Thymus (tissue), 11 donors: ENCODE measurements around the gene SLC33A1. TPM values are rescaled to one million over a fixed set of nuclear protein-coding genes. Genes with fewer than 3 reads are reported as not detected.
A peak's percentile ranks its signal among the peaks of the same experiment; 100 is the strongest.

ENCODE experiments used
- DNase-seq, 9 donors: peaks; one replicate each; pipeline ENCODE4 v3.0.0-alpha.2; 2013; ENCODE audit warnings: low spot score in 9 of 9, low read depth in 6 of 9, missing footprints in 1 of 9
- H3K27ac ChIP-seq, 2 donors: one replicate each; pipeline ENCODE4 v1.5.1; 2013; ENCODE audit warnings: control low read depth in 1 of 2, low read depth in 1 of 2, low read length in 1 of 2, mild to moderate bottlenecking in 1 of 2, moderate library complexity in 1 of 2
- H3K27me3 ChIP-seq, 2 donors: one replicate each; pipeline ENCODE4 v1.5.1; 2013; ENCODE audit warnings: low read length in 1 of 2; ENCODE audit not compliant: control insufficient read depth in 2 of 2, insufficient read depth in 1 of 2
- H3K36me3 ChIP-seq, 2 donors: one replicate each; pipeline ENCODE4 v1.5.1; 2013; ENCODE audit warnings: low read length in 1 of 2, mild to moderate bottlenecking in 1 of 2, moderate library complexity in 1 of 2; ENCODE audit not compliant: control insufficient read depth in 2 of 2, insufficient read depth in 2 of 2
- H3K4me1 ChIP-seq, 2 donors: one replicate each; pipeline ENCODE4 v1.5.1; 2013; ENCODE audit warnings: low read length in 2 of 2; ENCODE audit not compliant: control insufficient read depth in 2 of 2, insufficient read depth in 2 of 2
- H3K4me3 ChIP-seq, 2 donors: one replicate each; pipeline ENCODE4 v1.5.1; 2013; ENCODE audit warnings: low read length in 2 of 2, control low read depth in 1 of 2, mild to moderate bottlenecking in 1 of 2
- H3K9me3 ChIP-seq, 2 donors: one replicate each; pipeline ENCODE4 v1.5.1; 2013; ENCODE audit warnings: low read length in 1 of 2, mild to moderate bottlenecking in 1 of 2; ENCODE audit not compliant: control insufficient read depth in 2 of 2, insufficient read depth in 1 of 2
- WGBS: extraction: QIAGEN DNeasy Blood & Tissue Kit; methylation state at CpG from one replicate; pipeline ENCODE4 v1.1.7; 2013; 5-methylcytosine and 5-hydroxymethylcytosine counted together
- polyA plus RNA-seq: library from polyadenylated mRNA; stranded (reverse); fragments of 200-250 nt; gene quantifications from one replicate; pipeline ENCODE4 v1.2.3, GENCODE V29; 2013
- total RNA-seq: library from RNA; stranded (reverse); fragments of 120-200 nt; gene quantifications from one replicate; pipeline ENCODE4 v1.2.4, GENCODE V29; 2013
- donor health status: healthy.

The SLC33A1 gene
- total and polyA plus RNA-seq, 2 donors = 13.9 to 26.6 TPM

- H3K27ac ChIP-seq = no peak overlapping the region
- H3K9me3 ChIP-seq = no peaks in the 10 kb centered on the region
- no peak for DNase-seq
- H3K36me3 ChIP-seq = no peaks in the 10 kb centered on the region
- no peaks in the 10 kb centered on the region for H3K4me1 ChIP-seq
- no peak overlapping the region for H3K4me3 ChIP-seq
- H3K27me3 ChIP-seq = no peaks in the 10 kb centered on the region
Observed at GRCh38 chr3:155885292-155885691, 31.1 kb upstream of the SLC33A1 start.

- 92% methylated on average over 7 of the region's 7 CpGs for WGBS
- Histone ChIP-seq H3K36me3 (no peaks in the 10 kb centered on the region), H3K9me3 (no peaks in the 10 kb centered on the region), H3K4me3 (no peak overlapping the region), H3K4me1 (no peaks in the 10 kb centered on the region), H3K27me3 (no peaks in the 10 kb centered on the region), H3K27ac (no peak overlapping the region)
- no peak for DNase-seq
Observed at GRCh38 chr3:155884292-155884691, 30.1 kb upstream of the SLC33A1 start.

- no peaks in the 10 kb centered on the region for H3K4me1 ChIP-seq
- H3K9me3 ChIP-seq = no peaks in the 10 kb centered on the region
- H3K4me3 ChIP-seq = no peak overlapping the region
- no peak overlapping the region for H3K27ac ChIP-seq
- no peak for DNase-seq
- H3K36me3 ChIP-seq = no peaks in the 10 kb centered on the region
- H3K27me3 ChIP-seq = no peaks in the 10 kb centered on the region
Observed at GRCh38 chr3:155880286-155880685, 26.1 kb upstream of the SLC33A1 start.

- Histone ChIP-seq H3K9me3 (no peaks in the 10 kb centered on the region), H3K4me1 (peaks cover 3 to 5% of the 10 kb centered on the region in 2 donors), H3K27me3 (no peaks in the 10 kb centered on the region), H3K36me3 (no peaks in the 10 kb centered on the region), H3K27ac (no peak overlapping the region), H3K4me3 (no peak overlapping the region)
- DNase-seq = no peak
- WGBS = 97% methylated on average over 2 of the region's 2 CpGs
Observed at GRCh38 chr3:155876503-155876902, 22.3 kb upstream of the SLC33A1 start.

- Histone ChIP-seq H3K4me1 (peaks cover 3 to 5% of the 10 kb centered on the region in 2 donors), H3K36me3 (no peaks in the 10 kb centered on the region), H3K4me3 (no peak overlapping the region), H3K27me3 (no peaks in the 10 kb centered on the region), H3K27ac (no peak overlapping the region), H3K9me3 (no peaks in the 10 kb centered on the region)
- no peak for DNase-seq
- WGBS = 95% methylated on average over 3 of the region's 3 CpGs
Observed at GRCh38 chr3:155876037-155876436, 21.8 kb upstream of the SLC33A1 start.

- no peaks in the 10 kb centered on the region for H3K9me3 ChIP-seq
- H3K36me3 ChIP-seq = no peaks in the 10 kb centered on the region
- H3K4me3 ChIP-seq = no peak overlapping the region
- no peaks in the 10 kb centered on the region for H3K27me3 ChIP-seq
- H3K27ac ChIP-seq = no peak overlapping the region
- H3K4me1 ChIP-seq = peaks cover 5 to 8% of the 10 kb centered on the region in 2 donors
- DNase-seq = no peak
- 87% methylated on average over 8 of the region's 8 CpGs for WGBS
Observed at GRCh38 chr3:155872904-155873646, 18.8 kb upstream of the SLC33A1 start.

GRCh38 chr3:155871746-155872158 lies 17.5 kb upstream of the SLC33A1 start:
- Histone ChIP-seq H3K27ac (peak overlapping the region; percentile 58 to 68), H3K27me3 (no peaks in the 10 kb centered on the region), H3K36me3 (no peaks in the 10 kb centered on the region), H3K4me1 (peaks cover 5 to 8% of the 10 kb centered on the region in 2 donors), H3K4me3 (peak overlapping the region; percentile 88 to 96), H3K9me3 (no peaks in the 10 kb centered on the region)
- DNase-seq = peak in 2 of 9 donors; percentile 13 to 18
- WGBS = 1% methylated on average over 19 of the region's 19 CpGs

GRCh38 chr3:155870945-155871745 lies 16.9 kb upstream of the SLC33A1 start:
- peak in 5 of 9 donors; percentile 19 to 66 (median 40) for DNase-seq
- Histone ChIP-seq H3K36me3 (no peaks in the 10 kb centered on the region), H3K4me1 (peaks cover 5 to 8% of the 10 kb centered on the region in 2 donors), H3K4me3 (peak overlapping the region; percentile 88 to 96), H3K27me3 (no peaks in the 10 kb centered on the region), H3K9me3 (no peaks in the 10 kb centered on the region), H3K27ac (peak overlapping the region; percentile 87 to 93)
- WGBS = under 1% methylated on average over 85 of the region's 85 CpGs
